ENCODE data around the gene TSLP. TPM values are rescaled to one million over a fixed set of nuclear protein-coding genes. Genes with fewer than 3 reads are reported as not detected.

The TSLP gene
- polyA plus RNA-seq, 1 of the 3 experiments (the other 2 are of a cell fraction), result 1.3 TPM

GRCh38 chr5:111092062-111092853 is 20.7 kb downstream of the TSLP start, which contains the start of gene WDR36:
Gene WDR36, plus strand, starts transcription at chr5:111092348. Its CDS starts 109 bp downstream, at chr5:111092457.
- Histone ChIP-seq H3K27me3 (ENCODE audit: insufficient read depth) (no peaks in the 10 kb centered on the region), H4K20me1 (ENCODE audit: insufficient read depth) (peaks cover 19% of the 10 kb centered on the region), H3K79me2 (ENCODE audit: insufficient read depth) (peaks cover 48% of the 10 kb centered on the region), H3K9me2 (no peaks in the 10 kb centered on the region), H3K4me3 (ENCODE audit: low read depth in 2 of 2, low read length in 1 of 2) (peak within 1 kb of the TSS; percentile 98), H3F3A (replicated peaks; ENCODE audit: insufficient read depth) (peaks cover 3% of the 10 kb centered on the region), H3K4me1 (ENCODE audit: control insufficient read depth in 1 of 2, insufficient read depth in 2 of 2, low read depth in 1 of 2, low read length in 1 of 2) (peaks cover 8 to 11% of the 10 kb centered on the region in 2 experiments; a peak in 3 of 4 replicates), H2AFZ (ENCODE audit: low read depth) (peak within 1 kb of the TSS; percentile 100), H3K9ac (peak within 1 kb of the TSS; percentile 78), H3K4me2 (peak within 1 kb of the TSS; percentile 89), H3K27ac (ENCODE audit: low read depth in 2 of 2, low read length in 1 of 2) (peak within 1 kb of the TSS; percentile 80 to 87), H3K36me3 (replicated peaks in 1 of 2; ENCODE audit: control insufficient read depth in 1 of 2, insufficient read depth in 2 of 2, low read length in 1 of 2) (peaks cover 23 to 26% of the 10 kb centered on the region in 2 experiments), H3K9me3 (no peaks in the 10 kb centered on the region)
- DNase-seq, result peak; percentile 84
- ChIA-PET CTCF (interaction anchor here (0.9 to 1.6 kb wide), 3 partner anchors 12 to 302 kb away, joined by 3 to 5 read pairs (median 3); no protein-coding TSS in a partner anchor), POLR2A (interaction anchor here (0.5 to 0.7 kb wide), 2 partner anchors 29 to 1069 kb away, joined by 4 read pairs; no protein-coding TSS in a partner anchor)
- WGBS (ENCODE audit: low lambda C conversion rate), result 1% methylated on average over 37 of the region's 50 CpGs
- TF ChIP-seq TEAD4 (IDR thresholded peaks at IDR 0.05; ENCODE audit: borderline replicate concordance, insufficient read depth) (no peak), FOXJ3 (CRISPR knock-in tag; IDR thresholded peaks at IDR 0.05) (peak; percentile 76; the same call in 1 of the 2 replicates), PBX3 (IDR thresholded peaks at IDR 0.05) (no peak), USF1 (IDR thresholded peaks at IDR 0.05; ENCODE audit: borderline replicate concordance, low read depth) (peak; percentile 54), USF2 (IDR thresholded peaks at IDR 0.05; ENCODE audit: borderline replicate concordance, low read depth, low read length) (peak; percentile 37; the same call in 1 of the 2 replicates), NRF1 (IDR thresholded peaks at IDR 0.05; ENCODE audit: low read depth, low read length) (no peak), YY1 (IDR thresholded peaks at IDR 0.05; ENCODE audit: low read depth) (peak; percentile 61; the same call in 1 of the 2 replicates), FOXM1 (IDR thresholded peaks at IDR 0.05; ENCODE audit: low read depth) (no peak), GABPA (IDR thresholded peaks at IDR 0.05; ENCODE audit: low read depth) (peak; percentile 97), RFX5 (IDR thresholded peaks at IDR 0.05; ENCODE audit: low read length) (peak; percentile 71), POLR2AphosphoS5 (IDR thresholded peaks at IDR 0.05; ENCODE audit: low read depth, low read length) (peak; percentile 92), NFIC (IDR thresholded peaks at IDR 0.05; ENCODE audit: borderline replicate concordance) (no peak; the same call in 1 of the 2 replicates), RXRA (IDR thresholded peaks at IDR 0.05; ENCODE audit: borderline replicate concordance, low read depth) (no peak), SIN3A (IDR thresholded peaks at IDR 0.05; ENCODE audit: borderline replicate concordance, low read depth, low read length) (peak; percentile 88), GATA2 (CRISPR knock-in tag; IDR thresholded peaks at IDR 0.05) (peak; percentile 41; the same call in 1 of the 2 replicates), JUND (IDR thresholded peaks at IDR 0.05) (no peak), EP300 (IDR thresholded peaks at IDR 0.05; ENCODE audit: borderline replicate concordance in 1 of 2, low read depth in 1 of 2, low read length in 1 of 2) (peak in 1 of 2 experiments; percentile 32; a peak in 1 of 4 replicates), SMC3 (IDR thresholded peaks at IDR 0.05; ENCODE audit: low read depth, low read length) (no peak), ELF1 (IDR thresholded peaks at IDR 0.05) (peak; percentile 78), CTCF (IDR thresholded peaks at IDR 0.05) (no peak), TCF12 (IDR thresholded peaks at IDR 0.05) (peak; percentile 57; the same call in 1 of the 2 replicates), EZH2phosphoT487 (IDR thresholded peaks at IDR 0.05; ENCODE audit: borderline replicate concordance, low read depth) (no peak), RAD21 (IDR thresholded peaks at IDR 0.05; ENCODE audit: low read length) (peak; percentile 20; the same call in 1 of the 2 replicates), FOSL2 (IDR thresholded peaks at IDR 0.05; ENCODE audit: borderline replicate concordance, low read depth) (no peak), ZBTB33 (IDR thresholded peaks at IDR 0.05; ENCODE audit: borderline replicate concordance, low read depth) (no peak), MEF2A (IDR thresholded peaks at IDR 0.05; ENCODE audit: borderline replicate concordance, low read depth) (no peak)

Data from SK-N-SH (cell line).